Limb (tissue), 2 donors: ENCODE data around the gene KLHDC8A.
A peak's percentile ranks its signal among the peaks of the same experiment; 100 is the strongest.

ENCODE experiments used
- DNase-seq, 2 donors: peaks; one replicate each; pipeline ENCODE4 v3.0.0-alpha.2; 2016; ENCODE audit errors: extremely low spot score in 2 of 2

KLHDC8A gene

DNA sequence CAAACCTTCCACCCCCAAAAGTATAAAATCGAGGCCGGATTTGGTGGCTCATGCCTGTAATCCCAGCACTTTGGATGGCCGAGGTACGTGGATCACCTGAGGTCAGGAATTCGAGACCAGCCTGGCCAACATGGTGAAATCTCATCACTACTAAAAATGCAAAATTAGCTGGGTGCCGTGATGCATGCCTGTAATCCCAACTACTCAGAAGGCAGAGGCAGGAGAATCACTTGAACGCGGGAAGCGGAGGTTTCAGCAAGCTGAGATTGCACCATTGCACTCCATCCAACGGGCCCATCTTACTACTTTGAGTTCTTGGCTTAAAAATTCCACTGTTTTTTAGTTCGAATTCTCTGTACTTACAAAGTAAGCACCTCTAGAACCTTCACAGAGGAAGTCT lies 11.0 kb downstream of the KLHDC8A start:
- DNase-seq: no peak

- DNase-seq: peak in 1 of 2 donors; percentile 63
Observed at GRCh38 chr1:205344066-205344928, 12.4 kb downstream of the KLHDC8A start.

GRCh38 chr1:205343431-205344065 lies 13.2 kb downstream of the KLHDC8A start:
- peak in 1 of 2 donors; percentile 57 for DNase-seq

GRCh38 chr1:205342986-205343385 lies 13.7 kb downstream of the KLHDC8A start:
- no peak for DNase-seq

GRCh38 chr1:205340676-205341075 lies 16.0 kb downstream of the KLHDC8A start:
- DNase-seq: no peak

DNA sequence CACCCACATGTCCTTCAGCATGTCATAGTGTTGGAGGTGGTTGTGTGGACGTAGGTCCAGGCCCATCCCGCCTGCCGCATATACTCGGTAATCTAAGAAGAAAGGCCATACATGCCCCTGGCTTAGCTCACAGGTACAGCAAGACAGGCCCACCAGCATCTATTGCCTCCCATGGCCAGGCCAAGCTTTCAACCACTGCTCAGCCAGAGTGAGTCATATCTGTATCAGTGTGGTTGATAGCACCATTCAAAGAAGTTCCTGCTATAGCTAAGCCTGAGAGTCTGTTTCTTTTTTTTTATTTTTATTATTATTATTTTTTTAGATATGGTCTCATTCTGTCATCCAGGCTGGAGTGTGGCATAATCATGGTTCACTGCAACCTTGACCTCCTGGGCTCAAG lies 17.0 kb downstream of the KLHDC8A start:
- DNase-seq: no peak

GRCh38 chr1:205339197-205339702 lies 17.5 kb downstream of the KLHDC8A start:
- DNase-seq: no peak

DNA sequence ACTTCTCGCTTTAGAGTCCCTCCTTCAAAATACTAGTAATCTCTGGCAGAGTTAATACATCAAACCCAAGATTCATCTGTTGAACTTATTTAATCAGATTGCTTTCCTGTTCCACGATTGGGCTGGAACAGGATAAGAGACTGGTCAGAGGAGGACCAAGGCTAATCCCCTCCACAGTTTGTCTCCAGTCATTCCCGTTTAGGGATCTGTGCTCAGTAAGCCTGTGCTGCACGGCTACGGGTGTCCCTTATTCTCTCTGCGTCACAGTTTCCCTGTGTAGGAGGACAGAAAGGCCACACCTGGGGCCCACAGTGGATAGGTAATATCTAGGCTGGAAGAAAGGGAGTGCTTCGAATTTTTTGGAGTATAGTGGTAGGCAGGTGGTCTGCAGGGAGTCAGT lies 18.7 kb downstream of the KLHDC8A start:
- no peak for DNase-seq

- DNase-seq: no peak
Observed at GRCh38 chr1:205337481-205337880, 19.2 kb downstream of the KLHDC8A start.

DNA sequence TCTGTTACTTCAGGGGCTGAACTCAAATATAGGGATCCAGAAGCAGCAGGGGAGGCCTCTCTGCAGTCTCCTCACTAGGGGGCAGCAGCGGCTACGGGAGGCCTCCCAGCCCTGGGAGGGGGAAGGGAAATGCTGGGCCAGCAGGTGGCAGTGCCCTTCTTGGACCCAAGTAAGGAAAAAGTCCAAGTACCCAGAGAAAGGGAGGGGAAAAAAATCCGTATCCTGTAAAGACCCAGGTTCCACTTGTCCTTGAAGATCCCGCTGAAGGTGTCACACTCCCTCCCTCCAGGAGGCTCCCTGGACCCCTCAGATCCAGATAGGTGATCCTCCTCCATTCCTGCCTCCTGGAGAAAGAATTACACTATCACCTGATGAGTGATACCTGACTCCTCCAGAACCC lies 21.0 kb downstream of the KLHDC8A start:
- DNase-seq: peak; percentile 49 to 86

GRCh38 chr1:205332015-205332791 lies 24.5 kb downstream of the KLHDC8A start:
- DNase-seq: no peak

DNA sequence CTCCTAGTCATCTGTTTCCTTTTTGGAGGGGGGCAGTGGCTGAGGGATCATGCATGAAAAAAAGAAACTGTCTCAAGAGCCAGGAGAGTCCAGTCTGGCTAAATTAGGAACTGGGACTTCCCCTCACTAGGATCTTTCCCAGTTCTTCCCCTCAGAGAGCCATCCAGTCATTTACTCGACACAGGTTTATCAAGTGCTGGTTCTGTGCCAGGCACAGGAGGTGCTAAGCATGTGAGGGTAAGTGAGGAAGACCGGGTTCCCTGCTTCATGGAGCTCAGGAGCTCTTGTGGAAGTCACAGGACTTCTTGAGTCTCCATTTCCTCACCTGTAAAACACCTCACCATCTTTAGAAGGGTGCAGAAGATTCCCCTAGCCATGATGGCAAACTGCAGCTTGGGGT lies 26.6 kb downstream of the KLHDC8A start:
- DNase-seq: no peak

DNA sequence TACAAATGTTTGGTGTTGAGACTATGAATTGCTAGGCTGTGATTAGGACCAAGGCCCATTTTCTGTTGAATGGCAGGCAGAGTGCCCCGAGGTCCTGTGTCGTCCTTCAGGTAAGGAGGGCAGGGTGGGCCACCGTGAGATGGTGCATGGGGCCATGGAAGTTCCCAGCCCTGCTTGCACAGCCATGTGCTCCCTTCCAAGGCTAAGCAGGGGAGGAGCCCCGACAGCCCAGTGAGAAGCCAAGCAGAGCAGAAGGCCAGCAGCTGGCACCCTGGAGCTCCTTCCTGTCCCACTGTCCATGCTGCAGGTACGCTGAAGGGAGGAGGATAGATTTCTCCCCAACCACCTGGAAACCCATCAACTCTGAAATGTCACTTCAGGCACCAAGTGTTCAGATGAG lies 27.0 kb downstream of the KLHDC8A start:
- DNase-seq: no peak

DNA sequence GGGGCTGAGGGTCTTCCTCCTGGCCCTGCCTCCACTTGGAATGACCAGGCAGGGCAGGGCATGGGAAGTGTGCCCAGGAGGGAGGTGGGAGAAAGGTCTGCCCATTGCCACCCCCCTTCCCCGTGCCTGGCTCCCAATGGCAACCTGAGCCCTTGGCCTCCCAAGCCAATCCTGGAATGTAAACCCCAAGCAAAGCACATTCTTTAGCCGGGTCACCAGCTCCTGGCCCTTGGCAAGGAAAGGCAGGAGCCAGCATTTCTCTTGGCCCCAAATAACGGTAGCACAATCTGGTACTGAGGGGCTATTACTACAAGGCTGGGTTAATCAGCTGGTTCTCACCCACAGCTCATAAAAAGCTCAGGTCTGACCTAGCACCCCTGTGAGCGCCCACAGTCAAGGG lies 28.2 kb downstream of the KLHDC8A start:
- DNase-seq: no peak

DNA sequence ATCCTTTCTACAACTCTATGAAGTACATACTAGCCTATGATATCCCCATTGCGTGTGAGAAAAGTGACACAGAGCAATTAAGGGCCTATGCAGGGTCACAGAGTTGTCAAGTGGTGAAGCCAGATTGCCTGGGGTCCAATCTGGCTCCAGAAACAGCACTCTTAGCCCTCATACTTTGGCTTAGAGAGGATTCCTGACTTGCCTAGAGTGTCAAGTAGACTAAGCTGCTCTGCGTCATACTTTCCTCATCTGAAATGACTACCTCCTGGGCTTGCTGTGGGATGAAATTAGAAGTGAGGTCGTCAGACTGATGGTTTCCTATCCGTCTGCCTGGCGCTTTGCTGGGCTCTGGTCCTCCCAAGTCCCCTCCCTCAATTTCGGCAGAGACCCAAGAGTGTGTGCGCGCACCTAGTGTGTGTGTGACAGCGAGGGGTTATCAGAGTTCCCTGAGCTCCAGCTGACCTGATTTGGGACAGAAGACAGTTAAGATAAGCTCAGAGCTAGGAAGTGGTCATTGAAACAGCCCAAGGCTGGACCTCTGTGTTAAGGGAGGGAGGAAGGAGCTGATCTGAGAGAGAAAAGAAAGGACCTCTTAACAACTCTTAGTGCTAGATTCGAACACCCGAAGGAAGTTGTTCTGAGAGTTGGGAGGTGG lies 29.8 kb downstream of the KLHDC8A start:
- DNase-seq: no peak

GRCh38 chr1:205325334-205325884 lies 31.3 kb downstream of the KLHDC8A start:
- peak; percentile 66 to 75 for DNase-seq

GRCh38 chr1:205324781-205325180 lies 31.9 kb downstream of the KLHDC8A start:
- no peak for DNase-seq

- DNase-seq: no peak
Observed at GRCh38 chr1:205323794-205324193, 32.9 kb downstream of the KLHDC8A start.

DNA sequence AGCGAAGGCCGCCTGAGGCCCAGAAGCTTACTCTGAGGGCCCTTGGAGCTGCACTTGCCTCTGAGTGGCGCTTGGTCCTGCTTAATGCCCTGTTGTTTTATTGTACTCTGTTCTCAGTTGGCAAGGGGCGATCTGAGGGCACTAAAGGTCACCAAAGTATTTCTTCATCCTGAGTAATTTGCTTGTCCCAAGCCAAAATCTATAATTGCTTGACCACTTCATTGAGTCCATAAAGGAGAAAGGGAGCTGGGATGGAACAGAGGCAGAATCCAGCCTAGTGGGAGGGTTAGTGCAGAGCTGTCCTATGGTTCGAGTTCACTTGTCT lies 34.8 kb downstream of the KLHDC8A start:
- DNase-seq: no peak

- DNase-seq: peak; percentile 75 to 91
Observed at GRCh38 chr1:205321162-205321958, 35.4 kb downstream of the KLHDC8A start, which contains the start of gene NUAK2. NUAK2 (minus strand) TSS chr1:205321745; CDS start chr1:205321628, 117 bp downstream.
